Measurements from ENCODE around the gene CCDC34.
"Not testable (repeated sequence)": the region's sequence is repeated elsewhere in the genome, so short reads cannot be mapped to it uniquely, and the experiment has no call there.

Gene CCDC34

GRCh38 chr11:27361649-27362431, 1.2 kb downstream of the CCDC34 start:
- no peak for DNase-seq

DNA sequence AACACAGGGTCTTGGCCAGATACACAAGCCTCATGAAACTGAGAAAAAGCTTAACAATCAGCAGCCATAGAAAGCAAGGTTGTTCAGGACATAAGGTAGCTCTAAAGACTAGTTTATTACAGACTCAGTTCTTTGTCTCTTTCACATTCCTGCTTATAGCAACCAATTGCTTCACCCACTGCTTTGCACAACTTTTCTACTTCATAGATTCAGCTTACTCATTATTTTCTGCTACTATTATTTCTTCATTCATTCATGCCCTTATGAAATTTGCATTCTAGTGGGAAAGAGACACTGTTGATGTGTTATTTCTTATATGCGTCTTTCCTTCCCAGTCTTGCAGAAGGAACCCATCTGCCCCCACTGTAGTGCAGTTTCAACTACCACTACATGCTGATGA, 4.7 kb downstream of the CCDC34 start:
- no peak for DNase-seq

- DNase-seq = no peak
Observed at GRCh38 chr11:27357250-27357649, 5.8 kb downstream of the CCDC34 start.

DNA sequence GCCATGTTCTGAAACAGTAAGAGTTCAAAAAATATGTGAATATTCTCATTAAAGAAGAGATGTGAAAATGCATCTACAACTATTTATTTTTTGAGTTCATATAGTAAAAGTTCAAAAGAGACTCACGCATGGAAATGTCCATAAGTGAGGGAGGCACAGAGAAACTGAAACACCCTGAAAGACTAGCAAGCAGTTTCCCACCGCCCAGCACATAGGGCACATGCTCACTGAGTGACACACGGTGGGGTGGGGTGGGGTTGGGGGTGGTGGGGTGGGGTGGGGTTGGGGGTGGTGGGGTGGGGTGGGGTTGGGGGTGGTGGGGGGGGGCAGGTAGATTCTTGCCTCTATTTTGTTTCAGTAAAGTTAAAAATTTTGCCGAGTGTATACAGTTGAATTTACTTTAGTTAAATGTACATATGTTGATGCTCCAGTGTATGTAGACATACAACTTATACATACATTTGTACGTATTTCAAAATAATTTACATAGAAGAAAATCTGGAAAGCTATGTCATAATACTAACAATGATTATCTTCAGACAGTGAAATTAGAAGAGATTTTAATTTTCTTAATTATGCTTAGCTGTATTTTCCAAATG, 6.3 kb downstream of the CCDC34 start:
- DNase-seq = no peak

DNA sequence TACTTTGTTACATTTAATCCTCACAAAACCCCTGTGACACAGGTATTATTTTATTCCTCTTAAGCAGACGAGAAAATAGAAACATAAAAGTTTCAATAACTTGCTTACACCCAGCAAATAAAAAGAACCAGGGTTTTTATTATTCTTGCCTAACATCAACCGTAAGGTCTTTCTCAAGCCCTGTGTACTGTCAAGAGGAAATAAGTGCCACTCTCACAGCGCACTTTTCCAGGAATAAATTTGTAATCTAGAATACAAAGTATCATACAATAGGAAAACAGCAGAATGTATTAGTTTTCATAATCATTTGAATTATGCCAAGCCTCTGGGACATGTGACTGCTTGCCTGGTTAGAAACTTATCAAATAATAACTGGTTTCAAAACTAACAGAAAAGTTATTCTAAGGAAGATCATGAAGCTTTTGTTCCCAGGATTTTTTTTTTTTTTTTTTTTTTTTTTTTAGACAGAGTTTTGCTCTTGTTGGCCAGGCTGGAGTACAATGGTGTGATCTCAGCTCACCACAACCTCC, 7.4 kb downstream of the CCDC34 start:
- DNase-seq = no peak

DNA sequence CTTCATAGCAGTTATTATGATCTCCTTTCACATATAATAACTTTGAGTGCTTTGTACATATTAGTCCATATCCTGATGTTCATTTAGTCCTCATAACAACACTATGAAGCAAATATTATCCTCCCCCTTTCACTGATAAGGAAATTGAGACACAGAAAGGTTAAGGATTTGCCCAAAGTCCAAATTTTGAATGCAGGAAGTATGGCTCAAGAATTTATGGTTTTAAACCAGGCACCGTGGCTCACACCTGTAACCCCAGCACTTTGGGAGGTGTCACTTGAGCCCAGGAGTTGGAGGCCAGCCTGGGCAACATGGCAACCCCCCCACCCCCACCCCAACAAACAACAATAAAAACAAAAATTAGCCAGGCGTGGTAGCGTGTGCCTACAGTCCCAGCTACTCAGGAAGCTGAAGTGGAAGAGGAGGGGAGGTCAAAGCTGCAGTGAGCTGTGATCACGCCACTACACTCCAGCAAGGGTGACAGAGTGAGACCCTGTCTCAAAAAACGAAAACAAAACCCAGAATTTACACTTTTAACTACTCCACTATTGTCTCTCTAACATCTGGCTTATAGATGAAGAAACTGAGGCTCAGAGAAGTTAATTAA, 8.6 kb downstream of the CCDC34 start:
- no peak for DNase-seq

DNA sequence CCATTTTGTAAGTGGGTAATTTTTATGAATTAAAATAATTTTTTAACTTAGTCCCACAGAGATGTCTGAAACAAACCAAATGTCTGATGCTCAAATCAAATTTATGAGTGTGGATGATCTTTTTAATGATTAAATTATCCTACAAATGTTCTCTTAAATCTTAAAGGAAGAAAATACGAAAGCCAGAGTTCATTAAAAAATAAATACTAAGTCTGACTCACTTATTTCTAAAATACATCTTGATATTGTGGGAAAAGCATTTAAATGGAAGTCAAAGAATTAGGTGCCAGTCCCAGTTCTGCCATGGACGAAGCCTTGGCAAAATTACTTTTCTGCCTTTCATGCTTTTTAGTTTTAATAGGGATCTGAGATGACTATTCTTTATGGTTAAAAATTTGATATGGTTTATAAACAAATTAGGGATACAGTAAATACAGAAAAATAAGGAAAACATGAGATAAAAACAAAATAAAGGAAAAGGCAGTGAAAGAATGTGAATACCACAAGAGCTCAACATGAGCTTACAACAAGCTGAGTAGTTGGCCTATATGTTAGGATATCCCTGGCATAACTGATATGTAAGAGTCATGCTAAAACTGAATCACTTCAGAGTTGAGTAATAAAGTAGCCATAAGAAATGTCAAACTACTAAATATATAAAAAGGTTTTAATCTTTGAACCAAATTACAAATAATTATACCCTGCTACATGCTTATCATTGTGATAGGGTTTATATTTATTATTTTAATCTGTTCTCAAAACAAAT, 9.2 kb downstream of the CCDC34 start:
- DNase-seq = no peak

GRCh38 chr11:27352781-27353180, 10.2 kb downstream of the CCDC34 start:
- no peak for DNase-seq

DNA sequence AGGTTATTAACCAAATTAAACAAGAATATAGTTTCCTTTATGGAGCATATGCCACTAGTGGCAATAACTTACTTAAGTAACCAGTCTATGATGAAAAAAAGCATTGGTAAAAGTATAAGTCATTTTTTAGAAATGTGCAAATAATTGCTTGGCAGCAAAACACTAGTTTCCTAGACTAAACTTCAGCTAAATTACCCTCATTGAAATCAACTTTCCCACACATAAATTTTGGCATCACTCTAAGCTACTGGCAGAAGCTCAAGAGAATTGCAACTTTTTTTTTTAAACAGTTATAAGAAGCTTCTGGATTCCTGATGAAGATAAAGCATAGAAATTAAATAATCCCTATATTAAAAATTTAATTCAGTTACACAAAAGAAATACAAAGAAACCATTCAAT, 12.5 kb downstream of the CCDC34 start:
- DNase-seq = no peak

DNA sequence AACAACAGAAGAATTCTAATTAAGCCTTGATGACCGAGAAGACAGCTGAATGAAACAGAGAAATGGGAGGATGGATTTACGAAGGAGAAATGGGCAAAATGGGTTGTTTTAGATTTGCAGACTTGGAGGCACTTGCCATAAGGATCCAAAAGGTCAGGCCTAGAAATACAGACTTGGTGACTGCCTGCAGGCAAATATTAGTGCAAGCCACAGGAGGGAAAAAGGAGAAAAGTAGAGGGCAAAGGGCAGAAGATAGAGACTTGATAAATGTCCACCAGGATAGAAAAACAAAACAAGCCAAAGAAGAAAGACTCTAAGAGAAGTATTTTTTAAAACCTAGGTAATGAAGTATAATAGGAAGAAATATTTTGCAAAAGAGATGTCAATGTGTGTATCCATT, 13.1 kb downstream of the CCDC34 start:
- no peak for DNase-seq

GRCh38 chr11:27348340-27348873, 14.6 kb downstream of the CCDC34 start:
- DNase-seq = no peak

DNA sequence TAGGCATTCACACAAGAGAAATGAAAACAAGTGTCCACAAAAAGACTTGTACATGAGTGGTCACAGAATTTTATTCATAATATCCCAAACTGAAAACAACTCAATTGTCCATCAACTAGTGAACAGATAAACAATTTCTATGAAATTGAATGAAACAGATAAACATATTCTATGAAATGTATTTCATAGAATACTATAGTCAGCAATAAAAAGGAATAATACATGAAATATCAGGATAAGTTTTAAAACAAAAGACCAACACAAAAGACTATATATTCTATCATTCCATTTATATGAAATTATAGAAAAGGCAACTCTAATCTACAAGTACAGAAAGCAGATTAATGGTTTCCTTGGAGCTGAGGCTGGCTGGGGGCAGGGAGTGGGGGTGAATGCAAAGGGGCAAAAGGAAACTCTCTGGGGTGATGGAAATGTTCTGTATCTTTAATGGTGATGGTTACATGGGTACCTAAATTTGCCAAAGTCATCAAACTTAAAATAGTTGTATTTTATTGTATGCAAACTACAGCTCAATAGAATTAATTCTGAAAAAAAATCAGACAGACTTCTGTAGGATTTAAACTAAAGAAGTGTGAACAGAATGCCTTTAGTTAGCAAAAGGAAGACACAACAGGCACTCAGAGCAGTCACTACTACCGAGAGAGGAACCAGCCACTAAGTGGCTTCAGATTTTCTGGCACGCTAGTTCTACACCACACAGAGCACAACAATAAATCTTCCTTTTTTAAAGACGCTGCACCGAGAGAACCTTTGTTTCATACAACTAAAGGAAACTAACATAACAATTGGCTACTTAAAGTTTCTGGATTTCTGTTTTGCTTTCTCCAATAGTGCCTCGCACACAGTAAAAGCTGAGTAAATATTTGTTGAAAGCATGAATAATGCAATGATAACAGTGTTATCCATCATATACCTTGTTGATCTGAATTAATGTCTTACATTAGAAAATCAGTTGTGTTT, 15.4 kb downstream of the CCDC34 start:
- no peak for DNase-seq

GRCh38 chr11:27339941-27340340, 23.1 kb downstream of the CCDC34 start:
- no peak for DNase-seq

DNA sequence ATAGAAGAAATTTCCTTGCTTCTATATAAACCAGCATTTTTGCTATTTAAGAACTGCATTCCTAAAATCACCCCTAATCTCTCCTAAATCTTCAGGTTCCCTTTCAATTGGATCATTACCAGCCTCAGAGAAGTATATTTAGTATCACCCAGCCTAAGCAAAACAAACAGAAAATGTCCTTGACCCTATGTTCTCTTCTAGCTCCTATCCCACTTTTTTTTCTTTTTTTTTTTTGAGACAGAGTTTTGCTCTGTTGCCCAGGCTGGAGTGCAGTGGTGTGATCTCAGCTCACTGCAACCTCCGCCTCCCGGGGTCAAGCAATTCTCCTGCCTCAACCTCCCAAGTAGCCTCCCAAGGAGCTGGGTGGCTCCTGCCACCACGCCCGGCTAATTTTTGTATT, 28.3 kb downstream of the CCDC34 start:
- not testable (repeated sequence) for DNase-seq

- no peak for DNase-seq
Observed at GRCh38 chr11:27331981-27332380, 31.0 kb downstream of the CCDC34 start.

GRCh38 chr11:27330633-27331270, 32.3 kb downstream of the CCDC34 start:
- no peak for DNase-seq

DNA sequence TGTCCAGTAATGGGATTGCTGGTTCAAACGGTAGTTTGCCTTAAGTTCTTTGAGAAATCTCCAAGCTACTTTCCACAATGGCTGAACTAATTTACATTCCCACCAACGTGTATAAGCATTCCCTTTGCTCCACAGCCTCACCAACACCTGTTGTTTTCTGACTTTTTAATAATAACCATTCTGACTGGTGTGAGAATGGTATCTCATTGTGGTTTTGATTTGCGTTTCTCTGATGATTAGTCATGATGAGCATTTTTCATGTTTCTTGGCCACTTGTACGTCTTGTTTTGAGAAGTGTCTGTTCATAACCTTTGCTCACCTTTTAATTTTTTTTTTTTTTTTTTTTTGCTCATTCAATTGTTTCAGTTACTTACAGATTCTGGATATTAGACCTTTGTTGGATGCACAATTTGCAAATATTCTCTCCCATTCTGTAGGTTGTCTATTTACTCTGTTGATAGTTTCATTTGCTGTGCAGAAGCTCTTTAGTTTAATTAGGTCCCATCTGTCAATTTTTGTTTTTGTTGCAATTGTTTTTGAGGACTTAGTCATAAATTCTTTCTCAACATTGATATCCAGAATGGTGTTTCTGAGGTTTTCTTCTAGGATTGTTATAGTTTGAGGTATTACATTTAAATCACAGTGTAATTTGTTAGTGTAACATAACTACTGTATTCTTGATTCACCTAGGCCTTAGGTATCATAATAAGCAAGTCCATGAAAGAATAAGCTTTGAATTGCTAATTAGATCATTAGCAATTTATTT, 33.0 kb downstream of the CCDC34 start:
- no peak for DNase-seq

DNA sequence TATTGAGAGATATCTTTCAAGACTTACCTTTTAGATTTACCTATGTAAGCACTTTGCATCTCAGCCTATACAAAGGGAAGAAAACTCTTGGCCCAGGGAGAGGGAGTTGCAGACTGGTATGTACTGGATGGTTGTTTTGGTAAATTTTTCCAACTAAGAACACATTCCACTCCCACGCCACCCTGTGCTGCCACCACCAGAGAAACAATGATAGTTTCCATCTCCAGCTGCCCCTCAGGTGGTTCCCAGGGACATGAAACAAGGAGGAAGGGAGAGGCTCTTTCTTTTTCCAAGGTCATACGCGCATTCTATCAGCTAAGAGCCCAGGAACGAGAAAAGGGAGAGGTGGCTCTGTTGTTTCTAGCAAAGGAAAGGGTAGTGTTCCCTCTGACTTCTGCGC, 34.4 kb downstream of the CCDC34 start:
- no peak for DNase-seq

DNA sequence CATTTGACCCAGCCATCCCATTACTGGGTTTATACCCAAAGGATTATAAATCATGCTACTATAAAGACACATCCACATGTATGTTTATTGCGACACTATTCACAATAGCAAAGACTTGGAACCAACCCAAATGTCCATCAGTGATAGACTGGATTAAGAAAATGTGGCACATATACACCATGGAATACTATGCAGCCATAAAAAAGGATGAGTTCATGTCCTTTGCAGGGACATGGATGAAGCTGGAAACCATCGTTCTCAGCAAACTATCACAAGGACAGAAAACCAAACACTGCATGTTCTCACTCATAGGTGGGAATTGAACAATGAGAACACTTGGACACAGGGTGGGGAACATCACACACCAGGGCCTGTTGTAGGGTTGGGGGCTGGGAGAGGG, 36.0 kb downstream of the CCDC34 start:
- DNase-seq = not testable (repeated sequence)

- not testable (repeated sequence) for DNase-seq
Observed at GRCh38 chr11:27322196-27322595, 40.8 kb downstream of the CCDC34 start.
